Right lobe of liver (tissue), 6 donors: ENCODE data around the gene RARS2. TPM values are rescaled to one million over a fixed set of nuclear protein-coding genes. Genes with fewer than 3 reads are reported as not detected.

Experiments used
- ATAC-seq, 4 donors: fragments of 200-7000 bp; cut with Tn5 transposase; one replicate each; pipeline ENCODE4 v1.9.1; 2020; ENCODE audit warnings: mild to moderate bottlenecking in 4 of 4, moderate library complexity in 4 of 4
- DNase-seq, 3 donors: peaks; one replicate each; pipeline ENCODE4 v3.0.0-alpha.2; 2020
- H3K27ac ChIP-seq, 3 donors: fragments of 200-600 bp; one replicate each; pipeline ENCODE4 v1.8.0; 2022
- H3K27me3 ChIP-seq, 2 donors: fragments of 200-600 bp; one replicate each; pipeline ENCODE4 v1.8.0; 2022
- H3K36me3 ChIP-seq, 4 donors: fragments of 200-600 bp; sonication (generic) in 1 of 4; one replicate each; pipeline versions ENCODE4 v1.5.1 to v1.8.0; 2017 to 2022; ENCODE audit warnings: control low read depth in 1 of 4
- H3K4me1 ChIP-seq, 4 donors: fragments of 200-600 bp; sonication (generic) in 1 of 4; one replicate each; pipeline versions ENCODE4 v1.5.1 to v1.8.0; 2017 to 2022; ENCODE audit warnings: control low read depth in 1 of 4
- H3K4me3 ChIP-seq, 3 donors: fragments of 200-600 bp; one replicate each; pipeline ENCODE4 v1.8.0; 2022
- H3K9me3 ChIP-seq, 4 donors: fragments of 200-600 bp; sonication (generic) in 1 of 4; one replicate each; pipeline versions ENCODE4 v1.5.1 to v1.8.0; 2017 to 2022; ENCODE audit warnings: control low read depth in 1 of 4
- POLR2A ChIP-seq: fragments of 450-650 bp; IDR thresholded peaks from one replicate; pipeline ENCODE4 v1.6.1; 2017; ENCODE audit warnings: antibody characterized with exemption, mild to moderate bottlenecking
- WGBS: methylation state at CpG from one replicate; pipeline ENCODE4 v1.1.6; 2018; ENCODE audit warnings: low coverage, low lambda C conversion rate; ENCODE audit not compliant: insufficient coverage; ENCODE audit errors: missing lambda C conversion rate; 5-methylcytosine and 5-hydroxymethylcytosine counted together
- intact Hi-C, 2 donors: fragments of 100-400 bp; cut with DNase I; formaldehyde crosslinking; loops; one replicate each; pipeline versions ENCODE4 v1.11.2 to v1.14.1; 2022
- total RNA-seq, 6 experiments: library from RNA; depleted of rRNA in 2 of 6; stranded (reverse); fragments of >200 nt in 2 of 6; fragmentation: NEBNext Ultra II Directional in 3 of 6; extraction: Animal tissue kit (Norgen Biotek cat#: 25700) in 3 of 6; gene quantifications; one replicate each; pipeline versions ENCODE4 v1.1.0 to v1.2.4, GENCODE V29; 2016 to 2023
- TF ChIP-seq, protein P1 (sequence below), 4 donors: fragments of 200-600 bp in 3 of 4; fragments of 450-650 bp in 1 of 4; IDR thresholded peaks; one replicate each; pipeline versions ENCODE4 v1.5.1 to v1.8.0; 2016 to 2022; ENCODE audit warnings: antibody characterized with exemption in 4 of 4, mild to moderate bottlenecking in 2 of 4
- donor health status: DM: no; HTN: yes; CAD: no.
- donor health status: DM: no; HTN: no; CAD: no.
- donor health status: DM: no; HTN: no; CAD: no.
- donor health status: DM: no; HTN: yes; CAD: no.
- donor health status: DM: no; HTN: yes; CAD: no.

Gene RARS2
- total RNA-seq, 6 experiments from 2014 or later, result 13.5 to 19.3 (median 14.6) TPM

- no peak for ATAC-seq
- intact Hi-C loops, result no loop called here
These were observed 45.9 kb downstream of the RARS2 start for GRCh38 chr6:87543696-87544473.

GRCh38 chr6:87541744-87542143, 48.0 kb downstream of the RARS2 start:
- no peak for ATAC-seq
- no peaks in the 10 kb centered on the region for H3K9me3 ChIP-seq
- no peaks in the 10 kb centered on the region for H3K27me3 ChIP-seq
- H3K36me3 ChIP-seq, result peaks cover 0 to 9% (median 0%) of the 10 kb centered on the region in 4 donors
- DNase-seq, result no peak
- H3K4me1 ChIP-seq, result no peaks in the 10 kb centered on the region
- H3K4me3 ChIP-seq, result no peak overlapping the region
- H3K27ac ChIP-seq, result no peak overlapping the region
- WGBS, result 89% methylated on average over 2 of the region's 2 CpGs
- TF ChIP-seq, protein P1, sequence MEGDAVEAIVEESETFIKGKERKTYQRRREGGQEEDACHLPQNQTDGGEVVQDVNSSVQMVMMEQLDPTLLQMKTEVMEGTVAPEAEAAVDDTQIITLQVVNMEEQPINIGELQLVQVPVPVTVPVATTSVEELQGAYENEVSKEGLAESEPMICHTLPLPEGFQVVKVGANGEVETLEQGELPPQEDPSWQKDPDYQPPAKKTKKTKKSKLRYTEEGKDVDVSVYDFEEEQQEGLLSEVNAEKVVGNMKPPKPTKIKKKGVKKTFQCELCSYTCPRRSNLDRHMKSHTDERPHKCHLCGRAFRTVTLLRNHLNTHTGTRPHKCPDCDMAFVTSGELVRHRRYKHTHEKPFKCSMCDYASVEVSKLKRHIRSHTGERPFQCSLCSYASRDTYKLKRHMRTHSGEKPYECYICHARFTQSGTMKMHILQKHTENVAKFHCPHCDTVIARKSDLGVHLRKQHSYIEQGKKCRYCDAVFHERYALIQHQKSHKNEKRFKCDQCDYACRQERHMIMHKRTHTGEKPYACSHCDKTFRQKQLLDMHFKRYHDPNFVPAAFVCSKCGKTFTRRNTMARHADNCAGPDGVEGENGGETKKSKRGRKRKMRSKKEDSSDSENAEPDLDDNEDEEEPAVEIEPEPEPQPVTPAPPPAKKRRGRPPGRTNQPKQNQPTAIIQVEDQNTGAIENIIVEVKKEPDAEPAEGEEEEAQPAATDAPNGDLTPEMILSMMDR (IDR thresholded peaks at IDR 0.05), result no peak
- no peak for TF ChIP-seq POLR2A
- intact Hi-C loops, result no loop called here

More at GRCh38 chr6:87543696-87544473, 45.9 kb downstream of the RARS2 start:
- Histone ChIP-seq H3K27ac (no peak overlapping the region), H3K4me1 (no peaks in the 10 kb centered on the region), H3K4me3 (no peak overlapping the region), H3K9me3 (no peaks in the 10 kb centered on the region), H3K36me3 (peaks cover 0 to 15% (median 0%) of the 10 kb centered on the region in 4 donors), H3K27me3 (no peaks in the 10 kb centered on the region)
- 68% methylated on average over 4 of the region's 4 CpGs for WGBS
- DNase-seq, result no peak
- no peak for TF ChIP-seq POLR2A
- TF ChIP-seq, protein P1 (IDR thresholded peaks at IDR 0.05), result no peak

GRCh38 chr6:87541041-87541440, 48.7 kb downstream of the RARS2 start:
- Histone ChIP-seq H3K4me1 (no peaks in the 10 kb centered on the region), H3K27ac (no peak overlapping the region), H3K27me3 (no peaks in the 10 kb centered on the region), H3K36me3 (peaks cover 0 to 5% (median 0%) of the 10 kb centered on the region in 4 donors), H3K9me3 (no peaks in the 10 kb centered on the region), H3K4me3 (no peak overlapping the region)
- 75% methylated on average over 1 of the region's 1 CpG for WGBS
- intact Hi-C loops, result no loop called here
- no peak for TF ChIP-seq POLR2A
- TF ChIP-seq, protein P1 (IDR thresholded peaks at IDR 0.05), result no peak
- DNase-seq (no peak), ATAC-seq (no peak)

- Histone ChIP-seq H3K4me1 (no peaks in the 10 kb centered on the region), H3K36me3 (peaks cover 0 to 5% (median 0%) of the 10 kb centered on the region in 4 donors), H3K27me3 (no peaks in the 10 kb centered on the region), H3K9me3 (no peaks in the 10 kb centered on the region), H3K4me3 (no peak overlapping the region), H3K27ac (no peak overlapping the region)
- TF ChIP-seq, protein P1 (IDR thresholded peaks at IDR 0.05), result no peak
- TF ChIP-seq POLR2A, result no peak
- ATAC-seq, result peak; percentile 70 to 84 (median 76)
- intact Hi-C loops, result no loop called here
- DNase-seq, result no peak
- 31% methylated on average over 4 of the region's 4 CpGs for WGBS
These were observed 49.2 kb downstream of the RARS2 start for GRCh38 chr6:87540539-87540938.
